ENCODE results near the gene SEMA5B. TPM values are rescaled to one million over a fixed set of nuclear protein-coding genes. Genes with fewer than 3 reads are reported as not detected.

Gene SEMA5B
- total RNA-seq, 1 experiment from 2014 or later = 9.4 TPM

DNA sequence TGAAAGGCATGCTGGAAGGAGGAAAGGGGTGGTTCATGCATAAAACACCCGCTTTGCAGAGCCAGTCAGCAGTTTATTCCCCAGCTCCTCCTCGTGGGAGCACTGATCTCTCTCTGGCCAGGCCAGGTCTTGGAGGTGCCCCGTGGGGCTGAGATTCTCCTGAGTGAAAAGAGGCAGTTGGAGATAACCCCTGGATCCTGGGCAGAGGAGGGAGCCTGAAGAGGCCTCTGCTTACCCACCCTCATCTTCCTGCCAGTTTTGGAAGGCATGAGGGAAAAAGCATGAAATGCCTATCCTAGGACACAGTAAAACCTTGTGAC, 108.3 kb downstream of the SEMA5B start:
- Mint-ChIP-seq H3K4me3 (no peak overlapping the region), H3K4me1 (peaks cover 2% of the 10 kb centered on the region in 2 experiments; a peak in 2 of 4 replicates), H3K9me3 (no peaks in the 10 kb centered on the region), H3K27me3 (ENCODE audit: low read depth) (peaks cover 23% of the 10 kb centered on the region), H3K27ac (no peak overlapping the region), H3K36me3 (ENCODE audit: insufficient read depth in 1 of 3, low read depth in 3 of 3) (no peaks in the 10 kb centered on the region)
- no peak overlapping the region for H4K91ac ChIP-seq (ENCODE audit: insufficient read length, low read depth, low read length)
- no peak overlapping the region for H3K27ac ChIP-seq (ENCODE audit: insufficient read length, low read depth, low read length)
- H2BK120ac ChIP-seq (ENCODE audit: low read depth, low read length, poor library complexity, severe bottlenecking) = no peak overlapping the region
- no peak overlapping the region for H3T11ph ChIP-seq (ENCODE audit: low read length)
- no peak overlapping the region for H3K18ac ChIP-seq (ENCODE audit: insufficient read length, low read depth, low read length)
- no peak overlapping the region for H2BK15ac ChIP-seq (ENCODE audit: low read depth, low read length)
- peaks cover 7% of the 10 kb centered on the region; the same call in 1 of the 2 replicates for H3K27me3 ChIP-seq (ENCODE audit: insufficient read depth, low read length)
- no peak overlapping the region for H4K8ac ChIP-seq (replicated peaks; ENCODE audit: insufficient read length, low read depth, low read length)
- H3K4me1 ChIP-seq (ENCODE audit: insufficient read depth, low read length) = no peaks in the 10 kb centered on the region
- no peak overlapping the region for H3K4me2 ChIP-seq (ENCODE audit: insufficient read depth, insufficient read length, low read length)
- peaks cover 4% of the 10 kb centered on the region for H3K23me2 ChIP-seq (ENCODE audit: insufficient read length, low read depth, low read length, poor library complexity, severe bottlenecking)
- H3K23ac ChIP-seq (ENCODE audit: insufficient read length, low read depth, low read length) = no peak overlapping the region
- H2BK12ac ChIP-seq (ENCODE audit: insufficient read length, low read depth, low read length) = no peak overlapping the region
- no peak for DNase-seq
- H3K79me1 ChIP-seq (ENCODE audit: insufficient read depth, low read depth, low read length, poor library complexity, severe bottlenecking) = no peaks in the 10 kb centered on the region
- no peak overlapping the region for H2BK20ac ChIP-seq (ENCODE audit: low read depth, low read length, poor library complexity, severe bottlenecking)
- H3K9me3 ChIP-seq (ENCODE audit: control insufficient read depth, low read depth, low read length) = no peaks in the 10 kb centered on the region
- no peak overlapping the region for H4K5ac ChIP-seq (ENCODE audit: insufficient read length, low read depth, low read length)
- no peaks in the 10 kb centered on the region for H3K79me2 ChIP-seq (ENCODE audit: insufficient read depth, low read length)
- no peak for TF ChIP-seq CTCF (conservative IDR thresholded peaks at IDR 0.05)
- WGBS (ENCODE audit: extremely low coverage, insufficient read length, low lambda C conversion rate) = no CpG with 5 or more reads among the region's 3 CpGs
- H4K20me1 ChIP-seq (ENCODE audit: control insufficient read depth, insufficient read depth, insufficient read length) = no peaks in the 10 kb centered on the region
- no peak overlapping the region for H3K56ac ChIP-seq (ENCODE audit: insufficient read length, low read depth, low read length)
- no peak overlapping the region for H2AFZ ChIP-seq (ENCODE audit: low read length)
- H2AK5ac ChIP-seq (ENCODE audit: insufficient read length, low read length) = no peak overlapping the region
- H3K9ac ChIP-seq (ENCODE audit: extremely low read depth, insufficient read length, low read length) = no peak overlapping the region
- no peak overlapping the region for H2BK5ac ChIP-seq (ENCODE audit: insufficient read length, low read length)
- no peak overlapping the region for H3K14ac ChIP-seq (ENCODE audit: insufficient read depth, low read length)
- H3K4ac ChIP-seq (ENCODE audit: low read depth, low read length) = no peak overlapping the region

Measured in H9 (cell line).